GM12874 (cell line): Measurements from ENCODE around the gene SDK2.

Source experiments
- TF ChIP-seq, protein P1 (sequence below): IDR thresholded peaks from 2 replicates; pipeline ENCODE4 v1.5.1; 2011; ENCODE audit warnings: low read depth, mild to moderate bottlenecking, control low read depth, low read length, moderate library complexity; ENCODE audit not compliant: insufficient read depth

Gene SDK2

DNA sequence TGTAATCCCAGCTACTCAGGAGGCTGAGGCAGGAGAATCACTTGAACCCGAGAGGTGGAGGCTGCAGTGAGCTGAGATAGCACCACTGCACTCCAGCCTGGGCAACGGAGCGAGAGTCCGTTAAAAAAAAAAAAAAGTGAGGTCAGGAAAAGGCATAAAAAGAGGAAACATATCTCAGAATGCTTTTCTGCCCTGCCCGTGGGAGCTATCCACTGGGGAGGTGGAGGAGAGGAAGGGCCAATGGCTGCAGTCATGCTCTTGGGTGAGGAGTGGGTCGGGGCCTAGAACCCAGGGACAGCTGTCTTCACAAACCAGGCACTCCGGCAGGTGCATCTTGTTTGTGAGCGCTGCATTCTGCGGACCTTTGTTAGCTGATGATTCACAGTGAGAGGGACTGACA, 272.4 kb downstream of the SDK2 start:
- TF ChIP-seq, protein P1, sequence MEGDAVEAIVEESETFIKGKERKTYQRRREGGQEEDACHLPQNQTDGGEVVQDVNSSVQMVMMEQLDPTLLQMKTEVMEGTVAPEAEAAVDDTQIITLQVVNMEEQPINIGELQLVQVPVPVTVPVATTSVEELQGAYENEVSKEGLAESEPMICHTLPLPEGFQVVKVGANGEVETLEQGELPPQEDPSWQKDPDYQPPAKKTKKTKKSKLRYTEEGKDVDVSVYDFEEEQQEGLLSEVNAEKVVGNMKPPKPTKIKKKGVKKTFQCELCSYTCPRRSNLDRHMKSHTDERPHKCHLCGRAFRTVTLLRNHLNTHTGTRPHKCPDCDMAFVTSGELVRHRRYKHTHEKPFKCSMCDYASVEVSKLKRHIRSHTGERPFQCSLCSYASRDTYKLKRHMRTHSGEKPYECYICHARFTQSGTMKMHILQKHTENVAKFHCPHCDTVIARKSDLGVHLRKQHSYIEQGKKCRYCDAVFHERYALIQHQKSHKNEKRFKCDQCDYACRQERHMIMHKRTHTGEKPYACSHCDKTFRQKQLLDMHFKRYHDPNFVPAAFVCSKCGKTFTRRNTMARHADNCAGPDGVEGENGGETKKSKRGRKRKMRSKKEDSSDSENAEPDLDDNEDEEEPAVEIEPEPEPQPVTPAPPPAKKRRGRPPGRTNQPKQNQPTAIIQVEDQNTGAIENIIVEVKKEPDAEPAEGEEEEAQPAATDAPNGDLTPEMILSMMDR, result no peak

DNA sequence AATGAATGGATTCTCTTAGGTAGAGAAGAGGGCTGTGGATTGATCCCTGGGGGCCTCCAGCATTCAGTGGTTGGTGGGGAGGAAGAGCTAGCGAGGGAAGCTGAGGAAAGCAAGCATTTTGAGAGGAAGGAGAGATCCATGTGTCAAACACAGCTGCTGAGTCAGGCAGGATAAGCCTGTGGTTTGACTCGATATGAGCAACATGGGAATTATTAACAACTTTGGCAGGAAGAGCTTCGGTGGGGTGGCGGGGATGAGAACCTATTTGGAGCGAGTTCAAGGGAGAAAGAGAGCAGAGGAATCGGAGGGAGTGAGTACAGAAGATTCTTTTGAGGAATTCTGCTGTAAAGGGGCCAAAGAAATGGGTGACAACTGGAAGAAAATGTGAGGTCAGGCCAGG, 273.0 kb downstream of the SDK2 start:
- TF ChIP-seq, protein P1, result no peak

DNA sequence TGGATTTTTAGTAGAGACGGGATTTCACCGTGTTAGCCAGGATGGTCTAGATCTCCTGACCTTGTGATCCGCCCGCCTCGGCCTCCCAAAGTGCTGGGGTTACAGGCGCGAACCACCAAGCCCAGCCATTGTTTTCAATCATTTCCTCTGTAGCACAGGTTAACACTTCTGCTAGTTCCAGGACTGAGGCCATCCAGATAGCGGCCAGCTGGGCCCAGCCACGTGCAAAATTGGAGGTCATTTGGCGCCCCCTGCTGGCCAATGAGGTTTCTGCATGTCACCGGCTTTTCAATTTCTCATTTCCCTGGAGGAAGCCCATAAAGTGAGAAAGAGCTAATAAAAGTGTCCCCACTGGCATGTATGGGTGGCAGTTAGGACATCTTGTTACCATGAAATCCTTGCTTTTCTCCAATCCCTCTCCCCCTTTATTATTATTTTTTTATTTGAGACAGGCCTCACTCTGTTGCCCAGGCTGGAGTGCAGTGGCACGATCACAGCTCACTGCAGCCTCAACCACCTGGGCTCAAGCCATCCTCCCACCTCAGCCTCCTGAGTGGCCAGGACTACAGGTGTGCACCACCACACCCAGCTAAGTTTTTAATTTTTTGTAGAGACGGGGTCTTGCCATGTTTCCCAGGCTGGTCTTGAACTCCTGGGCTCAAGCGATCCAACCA, 274.3 kb downstream of the SDK2 start:
- TF ChIP-seq, protein P1, result peak; percentile 67

DNA sequence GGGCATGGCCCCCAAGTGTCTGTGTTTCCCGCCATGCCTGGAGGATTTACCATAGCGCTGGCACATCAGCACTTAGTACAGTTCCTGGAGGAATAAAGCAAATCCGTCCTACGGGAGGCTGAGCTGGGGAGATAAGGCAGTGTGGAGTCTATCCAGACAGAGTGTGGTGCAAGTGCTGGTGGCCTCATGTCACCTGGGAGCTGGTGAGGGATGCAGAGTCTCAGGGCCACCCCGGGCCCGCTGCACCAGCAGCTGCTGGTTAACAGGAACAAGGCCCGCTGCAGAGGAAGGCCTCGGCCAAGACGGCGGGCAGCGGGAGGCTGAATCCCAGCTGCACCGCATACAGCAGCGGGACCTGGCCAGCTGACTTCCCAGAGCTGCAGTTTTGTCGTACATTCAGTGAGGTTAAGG, 275.1 kb downstream of the SDK2 start:
- TF ChIP-seq, protein P1, result no peak

DNA sequence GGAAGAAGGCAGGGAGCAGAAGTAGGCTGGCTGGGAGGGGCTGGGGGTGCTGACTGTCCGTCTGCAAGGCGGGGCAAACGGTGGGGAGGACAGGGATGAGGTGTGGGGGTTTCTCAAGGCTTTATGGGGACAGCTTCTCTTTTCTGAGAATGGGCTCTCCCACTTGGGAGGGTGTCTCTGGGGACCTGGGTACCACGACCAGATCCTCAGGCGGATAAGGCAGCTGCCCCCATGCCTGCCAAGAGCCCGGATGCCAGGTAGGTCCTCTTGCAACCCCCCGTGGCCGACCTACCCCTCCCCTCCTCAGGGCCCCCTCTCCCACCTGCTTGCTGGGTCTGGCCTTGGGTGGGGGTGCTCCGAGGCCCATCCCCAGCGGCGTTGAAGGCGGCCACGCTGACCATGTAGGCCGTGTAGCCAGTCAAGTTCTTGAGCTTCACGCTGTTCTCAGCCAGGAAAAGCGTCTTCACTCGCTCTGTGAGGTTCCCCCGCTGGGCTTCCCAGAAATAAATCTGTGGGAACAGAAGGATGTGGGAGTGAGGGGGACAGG, 276.1 kb downstream of the SDK2 start:
- TF ChIP-seq, protein P1, result no peak

DNA sequence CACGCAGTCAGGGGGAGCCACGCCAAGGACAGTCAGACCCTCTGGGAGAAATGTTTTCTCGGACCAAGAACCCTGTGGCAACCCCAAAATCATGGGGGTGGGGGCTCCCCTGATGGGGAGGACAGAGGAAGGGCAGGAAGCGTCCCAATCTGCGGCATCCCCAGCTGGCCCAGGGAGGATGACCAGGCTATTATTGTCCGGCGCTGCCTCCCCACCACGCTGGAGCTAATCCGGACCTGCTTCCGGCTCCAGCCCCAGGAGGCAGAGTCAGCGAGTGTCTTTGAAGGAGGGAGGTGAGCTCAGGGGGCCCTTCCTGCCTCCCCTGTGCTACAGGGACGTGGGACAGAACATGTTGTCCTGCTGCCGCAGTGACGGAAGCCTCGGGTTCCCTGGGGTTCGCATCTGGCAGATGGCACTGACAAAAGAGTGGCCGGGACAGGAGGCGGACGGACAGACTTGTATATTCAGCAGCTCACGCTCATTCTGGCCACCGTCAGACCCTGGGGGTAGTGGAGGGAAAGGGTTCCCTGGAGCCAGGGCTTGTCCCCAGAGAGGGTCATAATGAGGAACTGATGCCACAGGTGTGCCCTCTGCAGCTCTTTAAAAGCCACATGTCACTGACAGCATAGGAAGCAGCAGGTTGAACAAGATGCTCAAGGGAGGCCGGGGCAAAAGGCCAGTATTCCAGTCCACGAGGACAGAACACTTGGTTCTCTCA, 278.2 kb downstream of the SDK2 start:
- TF ChIP-seq, protein P1, result no peak

DNA sequence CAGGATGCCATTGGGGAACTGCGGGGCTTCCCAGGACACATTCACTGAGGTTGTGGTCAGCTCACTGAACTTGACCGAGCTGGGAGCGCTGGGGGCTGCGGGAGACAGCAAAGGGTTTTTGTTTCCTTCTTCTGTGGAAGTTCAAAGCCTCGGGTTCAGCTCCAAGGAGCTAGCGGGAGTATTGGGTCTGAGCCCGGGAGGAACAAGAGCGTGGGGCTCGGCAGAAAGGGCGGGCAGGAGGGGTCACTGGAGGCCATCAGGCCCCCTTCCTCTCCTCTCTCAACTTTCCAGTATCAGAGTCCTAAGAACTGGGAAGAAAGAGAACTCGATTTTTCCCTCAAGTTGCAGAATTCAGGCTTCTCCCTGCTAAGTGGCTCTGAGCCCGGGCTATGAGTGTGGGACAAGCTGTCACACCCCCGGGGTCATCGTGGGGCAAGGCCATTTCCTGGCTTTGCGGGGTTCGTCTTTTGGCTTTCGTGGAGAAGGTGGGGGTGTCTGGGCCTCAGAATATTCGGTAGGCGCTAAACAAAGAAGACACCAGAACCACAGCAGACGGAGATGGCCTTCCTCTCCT, 278.9 kb downstream of the SDK2 start:
- TF ChIP-seq, protein P1, result no peak
